Caco-2 (cell line): Measurements from ENCODE around the gene GCSH. TPM values are rescaled to one million over a fixed set of nuclear protein-coding genes. Genes with fewer than 3 reads are reported as not detected.
A peak's percentile ranks its signal among the peaks of the same experiment; 100 is the strongest.

Source experiments
- BruUV-seq: library from RNA; stranded (reverse); fragments of 400-500 nt; replicated peaks from 2 replicates; lab custom pipeline; 2021; lab: Mats Ljungman, UMichigan
- CTCF ChIA-PET: fragments of 300-600 bp; sonication (Branson Sonifier 250); formaldehyde crosslinking; loops from one replicate; lab custom pipeline; 2022; ENCODE audit warnings: antibody characterized with exemption; lab: Charles Lee
- POLR2A ChIA-PET: fragments of 300-600 bp; sonication (Branson Sonifier 250); formaldehyde crosslinking; loops from one replicate; lab custom pipeline; 2022; ENCODE audit warnings: antibody characterized with exemption; lab: Charles Lee
- DNase-seq, 2 experiments: peaks; one replicate each; pipeline versions ENCODE4 v3.0.0 to v3.0.0-alpha.2; 2020 to 2022
- H3K27me3 ChIP-seq: replicated peaks from 2 replicates; pipeline ENCODE4 v1.6.0; 2011; ENCODE audit warnings: low read length; ENCODE audit not compliant: control insufficient read depth, insufficient read depth
- H3K36me3 ChIP-seq: 2 replicates; pipeline ENCODE4 v1.5.1; 2011; ENCODE audit warnings: low read length; ENCODE audit not compliant: control insufficient read depth, insufficient read depth
- H3K4me1 ChIP-seq: fragments of 250-450 bp; sonication (Bioruptor Pico); 2 replicates; pipeline ENCODE4 v1.5.1; 2020; ENCODE audit warnings: mild to moderate bottlenecking
- H3K4me3 ChIP-seq: 2 replicates; pipeline ENCODE4 v1.5.1; 2011; ENCODE audit warnings: low read depth, mild to moderate bottlenecking, control low read depth, low read length
- H3K9me3 ChIP-seq: fragments of 250-450 bp; sonication (Bioruptor Pico); 2 replicates; pipeline ENCODE4 v1.5.1; 2020; ENCODE audit warnings: mild to moderate bottlenecking, moderate library complexity
- H3K27ac Mint-ChIP-seq: one replicate; pipeline ENCODE4 v1.8.0; 2022; ENCODE audit warnings: mixed read lengths; ENCODE audit not compliant: unreplicated experiment
- H3K27me3 Mint-ChIP-seq: one replicate; pipeline ENCODE4 v1.8.0; 2022; ENCODE audit warnings: mixed read lengths; ENCODE audit not compliant: insufficient read depth, unreplicated experiment
- H3K36me3 Mint-ChIP-seq: one replicate; pipeline ENCODE4 v1.8.0; 2022; ENCODE audit warnings: mild to moderate bottlenecking, mixed read lengths; ENCODE audit not compliant: insufficient read depth, unreplicated experiment
- H3K4me1 Mint-ChIP-seq: one replicate; pipeline ENCODE4 v1.8.0; 2022; ENCODE audit warnings: low read depth, mixed read lengths; ENCODE audit not compliant: unreplicated experiment
- H3K4me3 Mint-ChIP-seq: one replicate; pipeline ENCODE4 v1.8.0; 2022; ENCODE audit warnings: mild to moderate bottlenecking, moderate library complexity, mixed read lengths; ENCODE audit not compliant: unreplicated experiment
- H3K9me3 Mint-ChIP-seq: one replicate; pipeline ENCODE4 v1.8.0; 2022; ENCODE audit warnings: mixed read lengths; ENCODE audit not compliant: unreplicated experiment
- intact Hi-C: fragments of 100-400 bp; cut with micrococcal nuclease; formaldehyde crosslinking; loops from one replicate; pipeline ENCODE4 v1.10.0; 2022; ENCODE audit not compliant: unreplicated experiment
- total RNA-seq: library from RNA; stranded (reverse); gene quantifications from 2 replicates; pipeline ENCODE4 v1.2.3, GENCODE V29; 2022
- TF ChIP-seq, protein P1 (sequence below), 2 experiments: fragments of 200-600 bp in 1 of 2; IDR thresholded peaks; 1 replicate in 1 of 2; 2 replicates in 1 of 2; pipeline versions ENCODE4 v1.5.1 to v1.8.0; 2011 to 2022; ENCODE audit warnings: antibody characterized with exemption in 1 of 2, control low read depth in 1 of 2, inconsistent platforms in 1 of 2, low read depth in 1 of 2, low read length in 1 of 2, mild to moderate bottlenecking in 1 of 2, moderate library complexity in 1 of 2; ENCODE audit not compliant: insufficient read depth in 1 of 2, severe bottlenecking in 1 of 2, unreplicated experiment in 1 of 2

Gene GCSH
- total RNA-seq, 1 experiment from 2014 or later, result 115 TPM

DNA sequence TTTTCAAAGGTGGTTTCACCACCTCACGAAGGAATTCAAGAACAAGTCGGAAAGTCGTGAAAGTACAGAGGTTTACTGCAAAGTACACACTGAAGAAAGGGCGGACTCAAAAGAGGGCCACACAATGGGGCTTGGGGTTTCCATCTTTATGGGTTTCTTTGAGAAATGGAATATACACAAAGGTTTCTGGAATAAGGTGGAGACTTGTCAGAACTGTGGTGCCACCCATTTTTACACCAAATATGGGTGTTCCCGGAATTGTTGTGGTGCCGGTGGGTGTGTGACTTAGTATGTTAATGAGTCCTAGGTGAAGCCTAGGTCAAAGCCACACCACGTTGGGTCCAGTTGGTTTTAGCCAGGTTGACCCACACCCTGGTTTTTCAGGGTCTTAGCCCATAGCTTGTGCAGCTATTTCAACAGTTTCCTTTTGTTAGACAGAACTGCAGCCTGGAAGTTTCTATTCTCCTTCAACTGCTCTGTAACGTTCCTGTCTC lies 567 bp upstream of the GCSH start:
- Mint-ChIP-seq H3K4me1 (peaks cover 7% of the 10 kb centered on the region), H3K9me3 (no peaks in the 10 kb centered on the region), H3K27ac (peak overlapping the region; percentile 74), H3K36me3 (peaks cover 7% of the 10 kb centered on the region), H3K4me3 (peak overlapping the region; percentile 73), H3K27me3 (no peaks in the 10 kb centered on the region)
- DNase-seq, result no peak
- CTCF ChIA-PET, result interaction anchor here (0.5 kb wide), 1 partner anchor 98 kb away, joined by 8 read pairs; no protein-coding TSS in a partner anchor
- POLR2A ChIA-PET, result interaction anchor here (1.0 kb wide), 1 partner anchor 20 kb away, joined by 3 read pairs; the partner anchor contains the start of gene C16orf46
- no peaks in the 10 kb centered on the region for H3K36me3 ChIP-seq
- intact Hi-C loops, result loop anchor here (1.0 to 10.0 kb wide), 6 partner anchors 20 to 218 kb away; partner anchors contain the start of genes ATMIN, CENPN and GAN
- H3K27me3 ChIP-seq, result no peaks in the 10 kb centered on the region
- H3K4me1 ChIP-seq, result 0 out of 2 replicates have a peak, but pooled peaks cover 3% of the 10 kb centered on the region
- TF ChIP-seq, protein P1, sequence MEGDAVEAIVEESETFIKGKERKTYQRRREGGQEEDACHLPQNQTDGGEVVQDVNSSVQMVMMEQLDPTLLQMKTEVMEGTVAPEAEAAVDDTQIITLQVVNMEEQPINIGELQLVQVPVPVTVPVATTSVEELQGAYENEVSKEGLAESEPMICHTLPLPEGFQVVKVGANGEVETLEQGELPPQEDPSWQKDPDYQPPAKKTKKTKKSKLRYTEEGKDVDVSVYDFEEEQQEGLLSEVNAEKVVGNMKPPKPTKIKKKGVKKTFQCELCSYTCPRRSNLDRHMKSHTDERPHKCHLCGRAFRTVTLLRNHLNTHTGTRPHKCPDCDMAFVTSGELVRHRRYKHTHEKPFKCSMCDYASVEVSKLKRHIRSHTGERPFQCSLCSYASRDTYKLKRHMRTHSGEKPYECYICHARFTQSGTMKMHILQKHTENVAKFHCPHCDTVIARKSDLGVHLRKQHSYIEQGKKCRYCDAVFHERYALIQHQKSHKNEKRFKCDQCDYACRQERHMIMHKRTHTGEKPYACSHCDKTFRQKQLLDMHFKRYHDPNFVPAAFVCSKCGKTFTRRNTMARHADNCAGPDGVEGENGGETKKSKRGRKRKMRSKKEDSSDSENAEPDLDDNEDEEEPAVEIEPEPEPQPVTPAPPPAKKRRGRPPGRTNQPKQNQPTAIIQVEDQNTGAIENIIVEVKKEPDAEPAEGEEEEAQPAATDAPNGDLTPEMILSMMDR (IDR thresholded peaks at IDR 0.05; ENCODE audit: insufficient read depth in 1 of 2, low read depth in 1 of 2, low read length in 1 of 2, severe bottlenecking in 1 of 2, unreplicated experiment in 1 of 2), result no peak
- no peaks in the 10 kb centered on the region for H3K9me3 ChIP-seq
- BruUV-seq, result no TSS peak
- H3K4me3 ChIP-seq, result peak overlapping the region; percentile 27

DNA sequence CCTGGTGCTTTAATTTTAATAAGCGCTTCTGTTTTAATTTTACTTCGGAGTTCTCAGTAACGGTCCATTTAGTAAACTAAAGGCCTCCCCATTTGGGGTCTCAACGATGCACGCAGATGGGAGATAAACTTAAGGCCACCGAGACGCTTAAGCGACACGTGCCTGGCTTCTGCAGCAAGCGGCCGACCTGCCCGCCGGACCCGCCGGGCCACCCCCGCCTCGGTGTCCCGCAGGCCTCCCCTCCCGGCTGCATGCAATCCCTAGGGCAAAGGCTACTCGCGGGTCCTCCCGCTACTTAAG lies 592 bp downstream of the GCSH start:
- TF ChIP-seq, protein P1 (IDR thresholded peaks at IDR 0.05; ENCODE audit: insufficient read depth in 1 of 2, low read depth in 1 of 2, low read length in 1 of 2, severe bottlenecking in 1 of 2, unreplicated experiment in 1 of 2), result no peak

GRCh38 chr16:81094771-81095251 lies 1.4 kb downstream of the GCSH start:
- peaks cover 7% of the 10 kb centered on the region for H3K4me1 Mint-ChIP-seq
- Histone ChIP-seq H3K36me3 (no peaks in the 10 kb centered on the region), H3K9me3 (no peaks in the 10 kb centered on the region), H3K4me1 (0 out of 2 replicates have a peak, but pooled peaks cover 3% of the 10 kb centered on the region), H3K4me3 (peak overlapping the region; percentile 97), H3K27me3 (no peaks in the 10 kb centered on the region)
- H3K27me3 Mint-ChIP-seq, result no peaks in the 10 kb centered on the region
- ChIA-PET POLR2A (interaction anchor here (1.8 kb wide), 1 partner anchor 18 kb away, joined by 6 read pairs; the partner anchor contains the start of gene C16orf46), CTCF (no interaction called here)
- no TSS peak for BruUV-seq
- H3K36me3 Mint-ChIP-seq, result peaks cover 15% of the 10 kb centered on the region
- peak overlapping the region; percentile 61 for H3K27ac Mint-ChIP-seq
- DNase-seq, result no peak
- peak overlapping the region; percentile 73 for H3K4me3 Mint-ChIP-seq
- TF ChIP-seq, protein P1 (IDR thresholded peaks at IDR 0.05; ENCODE audit: insufficient read depth in 1 of 2, low read depth in 1 of 2, low read length in 1 of 2, severe bottlenecking in 1 of 2, unreplicated experiment in 1 of 2), result no peak
- intact Hi-C loops, result loop anchor here (5.0 to 10.0 kb wide), 2 partner anchors 47 to 220 kb away; partner anchors contain the start of gene GAN
- H3K9me3 Mint-ChIP-seq, result no peaks in the 10 kb centered on the region

More for the DNA sequence above, 592 bp downstream of the GCSH start:
- Mint-ChIP-seq H3K4me1 (peaks cover 7% of the 10 kb centered on the region), H3K36me3 (peaks cover 11% of the 10 kb centered on the region), H3K27ac (peak overlapping the region; percentile 61), H3K4me3 (peak overlapping the region; percentile 73), H3K9me3 (no peaks in the 10 kb centered on the region), H3K27me3 (no peaks in the 10 kb centered on the region)
- CTCF ChIA-PET, result no interaction called here
- Histone ChIP-seq H3K9me3 (no peaks in the 10 kb centered on the region), H3K4me1 (0 out of 2 replicates have a peak, but pooled peaks cover 3% of the 10 kb centered on the region), H3K4me3 (peak overlapping the region; percentile 97), H3K36me3 (no peaks in the 10 kb centered on the region), H3K27me3 (no peaks in the 10 kb centered on the region)
- POLR2A ChIA-PET, result interaction anchor here (1.8 kb wide), 1 partner anchor 19 kb away, joined by 6 read pairs; the partner anchor contains the start of gene C16orf46
- DNase-seq, result peak in 1 of 2 experiments; percentile 74
- intact Hi-C loops, result loop anchor here (5.0 to 10.0 kb wide), 2 partner anchors 47 to 219 kb away; partner anchors contain the start of gene GAN
- no TSS peak for BruUV-seq
